ENCODE results near the gene ERC2.

DNA sequence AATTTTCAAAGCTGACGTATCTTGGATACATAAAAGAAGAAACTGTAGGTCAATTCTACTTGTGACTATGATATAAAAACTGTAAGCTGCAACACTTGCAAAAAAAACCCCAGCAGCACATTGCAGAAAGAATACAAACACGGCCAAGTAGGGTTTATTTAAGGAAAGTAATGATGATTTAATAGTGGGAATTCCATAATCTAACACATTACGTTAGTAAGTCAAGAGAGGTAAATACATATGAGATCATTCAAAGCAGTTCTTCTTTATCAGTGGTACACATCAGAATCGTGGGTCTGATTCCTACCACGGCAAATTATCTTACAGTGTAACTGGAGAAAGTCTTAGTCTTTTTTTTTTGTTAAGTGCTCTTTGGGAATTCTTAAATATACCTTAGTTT, 688.7 kb downstream of the ERC2 start:
- TF ChIP-seq, protein P1, sequence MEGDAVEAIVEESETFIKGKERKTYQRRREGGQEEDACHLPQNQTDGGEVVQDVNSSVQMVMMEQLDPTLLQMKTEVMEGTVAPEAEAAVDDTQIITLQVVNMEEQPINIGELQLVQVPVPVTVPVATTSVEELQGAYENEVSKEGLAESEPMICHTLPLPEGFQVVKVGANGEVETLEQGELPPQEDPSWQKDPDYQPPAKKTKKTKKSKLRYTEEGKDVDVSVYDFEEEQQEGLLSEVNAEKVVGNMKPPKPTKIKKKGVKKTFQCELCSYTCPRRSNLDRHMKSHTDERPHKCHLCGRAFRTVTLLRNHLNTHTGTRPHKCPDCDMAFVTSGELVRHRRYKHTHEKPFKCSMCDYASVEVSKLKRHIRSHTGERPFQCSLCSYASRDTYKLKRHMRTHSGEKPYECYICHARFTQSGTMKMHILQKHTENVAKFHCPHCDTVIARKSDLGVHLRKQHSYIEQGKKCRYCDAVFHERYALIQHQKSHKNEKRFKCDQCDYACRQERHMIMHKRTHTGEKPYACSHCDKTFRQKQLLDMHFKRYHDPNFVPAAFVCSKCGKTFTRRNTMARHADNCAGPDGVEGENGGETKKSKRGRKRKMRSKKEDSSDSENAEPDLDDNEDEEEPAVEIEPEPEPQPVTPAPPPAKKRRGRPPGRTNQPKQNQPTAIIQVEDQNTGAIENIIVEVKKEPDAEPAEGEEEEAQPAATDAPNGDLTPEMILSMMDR (IDR thresholded peaks at IDR 0.05), result no peak
- TF ChIP-seq SMC3 (IDR thresholded peaks at IDR 0.05) (no peak), POLR2A (IDR thresholded peaks at IDR 0.05; ENCODE audit: low read length) (no peak), CBX2 (IDR thresholded peaks at IDR 0.05; ENCODE audit: borderline replicate concordance, low read depth) (no peak), CHD2 (IDR thresholded peaks at IDR 0.05; ENCODE audit: low read length, partially characterized antibody) (no peak), BHLHE40 (IDR thresholded peaks at IDR 0.05; ENCODE audit: low read depth, low read length) (no peak), RCOR1 (IDR thresholded peaks at IDR 0.05; ENCODE audit: low read depth, low read length) (no peak), RARB (CRISPR knock-in tag; IDR thresholded peaks at IDR 0.05) (no peak), EP300 (IDR thresholded peaks at IDR 0.05) (no peak)
- TF ChIP-seq, protein P2, sequence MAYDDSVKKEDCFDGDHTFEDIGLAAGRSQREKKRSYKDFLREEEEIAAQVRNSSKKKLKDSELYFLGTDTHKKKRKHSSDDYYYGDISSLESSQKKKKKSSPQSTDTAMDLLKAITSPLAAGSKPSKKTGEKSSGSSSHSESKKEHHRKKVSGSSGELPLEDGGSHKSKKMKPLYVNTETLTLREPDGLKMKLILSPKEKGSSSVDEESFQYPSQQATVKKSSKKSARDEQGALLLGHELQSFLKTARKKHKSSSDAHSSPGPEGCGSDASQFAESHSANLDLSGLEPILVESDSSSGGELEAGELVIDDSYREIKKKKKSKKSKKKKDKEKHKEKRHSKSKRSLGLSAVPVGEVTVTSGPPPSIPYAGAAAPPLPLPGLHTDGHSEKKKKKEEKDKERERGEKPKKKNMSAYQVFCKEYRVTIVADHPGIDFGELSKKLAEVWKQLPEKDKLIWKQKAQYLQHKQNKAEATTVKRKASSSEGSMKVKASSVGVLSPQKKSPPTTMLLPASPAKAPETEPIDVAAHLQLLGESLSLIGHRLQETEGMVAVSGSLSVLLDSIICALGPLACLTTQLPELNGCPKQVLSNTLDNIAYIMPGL (CRISPR knock-in tag; IDR thresholded peaks at IDR 0.05; ENCODE audit: borderline replicate concordance), result no peak
